Heart right ventricle (tissue), 16 donors: ENCODE results near the gene CCDC85B. TPM values are rescaled to one million over a fixed set of nuclear protein-coding genes. Genes with fewer than 3 reads are reported as not detected.

Source experiments
- ATAC-seq, 8 donors: fragments of 200-7000 bp; cut with Tn5 transposase; one replicate each; pipeline ENCODE4 v1.9.1; 2020; ENCODE audit warnings: mild to moderate bottlenecking in 8 of 8, moderate library complexity in 8 of 8, moderate number of reproducible peaks in 1 of 8
- DNase-seq, 2 donors: peaks; one replicate each; pipeline ENCODE4 v3.0.0-alpha.2; 2020
- H3K27ac ChIP-seq, 10 donors: fragments of 200-600 bp; sonication (generic) in 2 of 10; one replicate each; pipeline versions ENCODE4 v1.5.0 to v1.8.0; 2020 to 2022; ENCODE audit warnings: mild to moderate bottlenecking in 3 of 10
- H3K27me3 ChIP-seq, 7 donors: fragments of 200-600 bp; one replicate each; pipeline ENCODE4 v1.8.0; 2021 to 2022; ENCODE audit warnings: mild to moderate bottlenecking in 2 of 7
- H3K36me3 ChIP-seq, 9 donors: fragments of 200-600 bp; sonication (generic) in 1 of 9; one replicate each; pipeline versions ENCODE4 v1.5.0 to v1.8.0; 2020 to 2022; ENCODE audit warnings: mild to moderate bottlenecking in 2 of 9
- H3K4me1 ChIP-seq, 9 donors: fragments of 200-600 bp; sonication (generic) in 1 of 9; one replicate each; pipeline versions ENCODE4 v1.5.0 to v1.8.0; 2020 to 2022; ENCODE audit warnings: mild to moderate bottlenecking in 4 of 9
- H3K4me3 ChIP-seq, 10 donors: fragments of 200-600 bp; sonication (generic) in 2 of 10; one replicate each; pipeline versions ENCODE4 v1.5.0 to v1.8.0; 2020 to 2022; ENCODE audit warnings: mild to moderate bottlenecking in 7 of 10, moderate library complexity in 2 of 10
- H3K9me3 ChIP-seq, 11 donors: fragments of 200-600 bp in 10 of 11; sonication (generic) in 2 of 11; one replicate each; pipeline versions ENCODE4 v1.5.0 to v1.8.0; 2013 to 2022; ENCODE audit warnings: mild to moderate bottlenecking in 2 of 11, control low read depth in 1 of 11, moderate library complexity in 1 of 11
- CTCF ChIP-seq, 9 donors: fragments of 200-600 bp; sonication (generic) in 2 of 9; IDR thresholded peaks; one replicate each; pipeline versions ENCODE4 v1.5.0 to v1.8.0; 2021 to 2022; ENCODE audit warnings: antibody characterized with exemption in 9 of 9, mild to moderate bottlenecking in 5 of 9, moderate library complexity in 1 of 9
- WGBS, 2 donors: extraction: QIAGEN DNeasy Blood & Tissue Kit; methylation state at CpG; one replicate each; pipeline ENCODE4 v1.1.7; 2013; ENCODE audit warnings: inconsistent platforms in 1 of 2; 5-methylcytosine and 5-hydroxymethylcytosine counted together
- intact Hi-C, 10 donors: fragments of 100-400 bp; cut with DNase I; formaldehyde crosslinking; loops; one replicate each; pipeline versions ENCODE4 v1.11.1 to v1.14.2; 2022
- polyA plus RNA-seq, 2 donors: library from polyadenylated mRNA; stranded (reverse); fragments of 200-250 nt; gene quantifications; one replicate each; pipeline ENCODE4 v1.2.3, GENCODE V29; 2013
- total RNA-seq, 10 donors: library from RNA; stranded (reverse); fragmentation: NEBNext Ultra II Directional in 3 of 10; extraction: Animal tissue kit (Norgen Biotek cat#: 25700) in 3 of 10; gene quantifications; one replicate each; pipeline versions ENCODE4 v1.2.1 to v1.2.4, GENCODE V29; 2021 to 2023
- donor health status: Arrhythmogenic right ventricular cardiomyopathy.
- donor health status: ischemic (EF 13 %, LVEDD 7.1; RV severe dilation, severe dysfunction).
- donor health status: healthy with polysubstance abuse.
- donor health status: DM: no; HTN: yes; CAD: no.
- donor health status: DM: no; HTN: no; CAD: no.
- donor health status: ischemic (EF 25% LVEDD 6.9; RV normal size, moderate dysfunction).
- donor health status: ischemic (EF 25% LVEDD 5.7; RV mildly dilated, moderate dysfunction).
- donor health status: healthy.
- donor health status: DM: yes; HTN: yes; CAD: no.
- donor health status: Ischemic cardiomyopathy.
- donor health status: ischemic (EF 35%, LVEDD 5.7; RV mildly dilated, moderate dysfunction).
- donor health status: nonischemic (EF 11% LVEDD 7.7; RV severe dilation, severe dysfunction).
- donor health status: DM: yes; HTN: yes; CAD: no.
- donor health status: PGD.
- donor health status: ischemic (EF 29% LVEDD 5.4; RV normal size, mild dysfunction).
- donor health status: nonischemic (EF 23%, LVEDD 6.1; RV moderate dilation, normal function).

Gene CCDC85B
- total and polyA plus RNA-seq, 12 donors: 22.1 to 69.4 (median 35.4) TPM

- peaks cover 12 to 58% (median 49%) of the 10 kb centered on the region in 9 donors for H3K4me1 ChIP-seq
- peaks cover 6 to 53% (median 35%) of the 10 kb centered on the region in 9 donors for H3K36me3 ChIP-seq
- no peaks in the 10 kb centered on the region for H3K27me3 ChIP-seq
- WGBS, 2 donors: 0 to 1% methylated on average over 16 of the region's 16 CpGs
- no peak for DNase-seq
- no peaks in the 10 kb centered on the region for H3K9me3 ChIP-seq
- TF ChIP-seq CTCF (IDR thresholded peaks at IDR 0.05): no peak
- intact Hi-C loops: loop anchor here in 4 of 10 donors (1.0 to 2.0 kb wide), 3 partner anchors 13 to 29 kb away; partner anchors contain the start of gene FIBP (in 4 of the 4)
- H3K27ac ChIP-seq: peak overlapping the region; percentile 90 to 100 (median 98)
- peak in 2 of 8 donors; percentile 0 for ATAC-seq
- H3K4me3 ChIP-seq: peak overlapping the region; percentile 5 to 100 (median 99)
Observed at GRCh38 chr11:65859812-65860277, 30.6 kb upstream of the CCDC85B start.

- Histone ChIP-seq H3K27ac (peak within 1 kb of the TSS; percentile 90 to 100 (median 98)), H3K9me3 (no peaks in the 10 kb centered on the region), H3K27me3 (no peaks in the 10 kb centered on the region), H3K4me1 (peaks cover 12 to 51% (median 42%) of the 10 kb centered on the region in 9 donors), H3K36me3 (peaks cover 1 to 53% (median 35%) of the 10 kb centered on the region in 9 donors), H3K4me3 (peak within 1 kb of the TSS; percentile 59 to 100 (median 99))
- DNase-seq (peak; percentile 97 to 99), ATAC-seq (peak; percentile 50 to 85 (median 74))
- intact Hi-C loops: loop anchor here in 2 of 10 donors (1.0 to 2.0 kb wide), 2 partner anchors 13 to 28 kb away; partner anchors contain the start of gene FIBP (in 1 of the 2)
- 0 to 1% methylated on average over 78 of the region's 78 CpGs for WGBS, 2 donors
- peak; percentile 83 to 95 (median 90) for TF ChIP-seq CTCF (IDR thresholded peaks at IDR 0.05)
Observed at GRCh38 chr11:65860278-65861164, 30.0 kb upstream of the CCDC85B start, which contains the start of gene MUS81. Gene MUS81, plus strand, starts transcription at chr11:65860433. Its CDS starts 321 bp downstream, at chr11:65860754.

GRCh38 chr11:65861165-65861505, 29.3 kb upstream of the CCDC85B start:
- Histone ChIP-seq H3K4me1 (peaks cover 12 to 45% (median 36%) of the 10 kb centered on the region in 9 donors), H3K9me3 (no peaks in the 10 kb centered on the region), H3K4me3 (peak overlapping the region; percentile 59 to 100 (median 99)), H3K27ac (peak overlapping the region; percentile 90 to 100 (median 98)), H3K36me3 (peaks cover 0 to 53% (median 35%) of the 10 kb centered on the region in 9 donors), H3K27me3 (no peaks in the 10 kb centered on the region)
- intact Hi-C loops: loop anchor here in 1 of 10 donors (2.0 kb wide), 1 partner anchor 28 kb away; the partner anchor contains the start of gene FIBP
- DNase-seq (peak in 1 of 2 donors; percentile 17), ATAC-seq (no peak)
- 11 to 12% methylated on average over 14 of the region's 14 CpGs for WGBS, 2 donors
- no peak for TF ChIP-seq CTCF (IDR thresholded peaks at IDR 0.05)

- intact Hi-C loops: loop anchor here in 1 of 10 donors (2.0 kb wide), 1 partner anchor 27 kb away; the partner anchor contains the start of gene FIBP
- Histone ChIP-seq H3K4me1 (peaks cover 7 to 39% (median 32%) of the 10 kb centered on the region in 9 donors), H3K27ac (peak overlapping the region in 8 of 10 donors; percentile 97 to 100 (median 99)), H3K9me3 (no peaks in the 10 kb centered on the region), H3K27me3 (no peaks in the 10 kb centered on the region), H3K4me3 (peak overlapping the region; percentile 59 to 100 (median 99)), H3K36me3 (peaks cover 0 to 54% (median 40%) of the 10 kb centered on the region in 9 donors)
- 85% methylated on average over 13 of the region's 13 CpGs for WGBS, 2 donors
- TF ChIP-seq CTCF (IDR thresholded peaks at IDR 0.05): no peak
- DNase-seq: peak in 1 of 2 donors; percentile 4
- ATAC-seq: no peak
Observed at GRCh38 chr11:65861533-65862183, 28.8 kb upstream of the CCDC85B start.
